NCI-H187 (cell line): ENCODE results near the gene CCZ1.
"Not testable (repeated sequence)": the region's sequence is repeated elsewhere in the genome, so short reads cannot be mapped to it uniquely, and the experiment has no call there.

Experiments used
- DNase-seq, 2 experiments: peaks; one replicate each; lab custom pipeline; 2025; lab: John Stamatoyannopoulos, UW

The CCZ1 gene

DNA sequence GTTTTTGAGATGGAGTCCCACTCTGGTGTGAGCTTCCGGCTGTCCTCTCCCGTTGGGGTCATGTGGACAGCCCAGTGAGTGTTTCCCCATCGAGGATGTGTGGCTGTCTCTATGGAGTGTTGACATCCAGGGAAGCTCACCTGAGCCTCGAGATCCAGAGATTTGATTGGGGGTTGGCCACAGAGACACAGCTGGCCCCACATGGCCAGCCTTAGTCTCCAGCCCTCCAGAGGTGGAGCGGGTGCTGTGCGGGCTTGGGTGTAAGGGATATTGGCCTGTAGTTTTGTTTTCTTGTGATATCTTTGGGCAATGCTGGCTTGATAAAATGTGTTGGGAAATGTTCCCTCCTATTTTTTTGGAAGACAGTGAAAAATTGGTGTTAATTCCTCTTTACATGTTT lies 18.0 kb downstream of the CCZ1 start:
- not testable (repeated sequence) for DNase-seq

DNA sequence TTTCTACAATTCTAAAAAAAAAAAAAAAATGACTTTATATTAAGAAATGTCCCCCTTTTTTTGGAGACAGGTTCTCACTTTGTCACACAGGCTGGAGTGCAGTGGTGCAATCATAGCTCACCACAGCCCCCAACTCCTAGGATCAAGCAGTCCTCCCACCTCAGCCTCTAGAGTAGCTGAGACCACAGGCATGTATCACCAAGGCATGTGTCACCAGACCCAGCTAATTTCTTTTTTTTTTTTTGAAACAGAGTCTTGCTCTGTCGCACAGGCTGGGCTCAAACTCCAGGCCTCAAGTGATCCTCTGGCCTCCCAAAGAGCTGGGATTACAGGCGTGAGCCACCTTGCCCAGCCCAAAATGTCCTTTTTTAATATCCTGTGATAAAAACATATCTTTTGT lies 25.6 kb downstream of the CCZ1 start:
- not testable (repeated sequence) for DNase-seq

DNA sequence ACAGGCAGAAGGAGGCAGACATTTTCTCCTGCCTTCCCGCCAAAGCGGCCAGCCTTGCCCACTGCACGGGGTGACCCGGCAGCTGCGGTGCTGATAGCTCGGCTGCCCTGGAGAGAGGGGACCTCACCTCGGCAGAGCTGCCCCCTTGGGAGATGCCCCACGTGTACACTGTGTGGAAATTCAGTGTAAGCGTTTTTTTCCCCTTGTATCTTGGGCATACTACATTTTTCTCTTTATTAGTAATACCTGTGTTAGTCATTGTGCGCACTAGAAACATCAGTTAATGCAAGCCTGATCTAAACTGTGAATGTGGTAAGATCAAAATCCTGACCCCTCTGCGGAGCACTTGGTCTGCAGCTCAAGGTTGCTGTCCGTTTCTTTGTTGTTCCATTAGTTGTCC lies 26.1 kb downstream of the CCZ1 start:
- not testable (repeated sequence) for DNase-seq

DNA sequence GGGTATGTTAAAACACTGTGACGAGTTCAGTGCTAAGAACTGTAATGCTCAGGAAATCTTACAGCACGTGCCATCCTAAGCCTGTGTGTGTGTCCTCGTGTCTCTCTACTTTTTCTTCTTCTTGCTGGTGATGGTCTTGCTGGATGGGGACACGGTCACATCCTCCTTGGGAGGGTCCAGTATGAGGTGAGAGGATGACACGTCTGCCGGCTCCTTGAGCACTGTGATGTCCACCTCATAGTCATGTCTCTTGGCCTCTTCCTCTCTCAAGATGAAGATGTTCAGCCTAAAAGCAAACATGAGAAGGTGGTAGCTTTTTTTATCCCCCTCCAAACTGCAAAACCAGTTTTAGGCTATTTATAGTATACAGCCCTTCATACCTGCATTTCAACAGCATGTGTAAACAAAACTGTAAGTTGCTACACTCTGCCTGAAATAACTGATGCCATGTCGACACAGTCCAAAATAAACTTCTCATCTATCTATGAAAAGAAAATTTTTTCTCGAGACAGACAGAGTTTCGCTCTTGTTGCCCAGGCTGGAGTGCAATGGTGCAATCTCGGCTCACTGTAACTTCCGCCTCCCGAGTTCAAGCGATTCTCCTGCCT lies 27.8 kb downstream of the CCZ1 start:
- not testable (repeated sequence) for DNase-seq

DNA sequence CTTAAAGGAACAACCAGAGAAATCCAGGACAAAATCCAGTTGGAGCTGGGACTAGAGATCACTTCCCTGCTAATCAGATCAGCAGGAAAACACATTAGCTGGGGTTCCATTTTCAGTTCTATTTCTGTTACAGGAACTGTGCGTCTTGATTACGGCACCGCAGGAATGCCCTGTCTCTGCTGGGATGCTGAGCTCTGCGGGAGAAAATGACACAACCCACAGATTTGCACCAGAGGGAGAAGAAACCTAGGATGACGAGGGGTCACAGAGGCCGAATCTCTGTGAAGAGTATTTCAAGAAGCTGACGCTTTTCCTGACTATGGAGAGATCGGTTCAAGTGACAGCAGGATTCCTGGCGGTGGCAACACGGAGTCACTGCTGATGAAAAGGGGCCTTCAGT lies 31.8 kb downstream of the CCZ1 start:
- not testable (repeated sequence) for DNase-seq

DNA sequence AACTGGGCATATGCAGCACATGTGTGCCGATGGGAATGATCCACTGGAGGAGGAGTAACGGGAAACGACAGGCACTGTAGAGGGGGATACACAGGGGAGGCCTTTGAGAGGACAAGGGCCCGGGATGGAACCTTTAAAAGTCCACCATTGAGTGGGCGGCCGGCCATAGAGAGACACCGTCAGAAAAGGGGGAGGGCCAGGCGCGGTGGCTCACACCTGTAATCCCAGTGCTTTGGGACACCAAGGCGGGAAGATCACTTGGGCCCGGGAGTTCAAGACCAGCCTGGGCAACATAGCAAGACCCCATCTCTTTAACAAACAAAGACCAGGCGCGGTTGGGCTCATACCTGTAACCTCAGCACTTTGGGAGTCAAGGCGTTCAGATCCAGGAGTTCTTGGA lies 32.7 kb downstream of the CCZ1 start:
- not testable (repeated sequence) for DNase-seq

DNA sequence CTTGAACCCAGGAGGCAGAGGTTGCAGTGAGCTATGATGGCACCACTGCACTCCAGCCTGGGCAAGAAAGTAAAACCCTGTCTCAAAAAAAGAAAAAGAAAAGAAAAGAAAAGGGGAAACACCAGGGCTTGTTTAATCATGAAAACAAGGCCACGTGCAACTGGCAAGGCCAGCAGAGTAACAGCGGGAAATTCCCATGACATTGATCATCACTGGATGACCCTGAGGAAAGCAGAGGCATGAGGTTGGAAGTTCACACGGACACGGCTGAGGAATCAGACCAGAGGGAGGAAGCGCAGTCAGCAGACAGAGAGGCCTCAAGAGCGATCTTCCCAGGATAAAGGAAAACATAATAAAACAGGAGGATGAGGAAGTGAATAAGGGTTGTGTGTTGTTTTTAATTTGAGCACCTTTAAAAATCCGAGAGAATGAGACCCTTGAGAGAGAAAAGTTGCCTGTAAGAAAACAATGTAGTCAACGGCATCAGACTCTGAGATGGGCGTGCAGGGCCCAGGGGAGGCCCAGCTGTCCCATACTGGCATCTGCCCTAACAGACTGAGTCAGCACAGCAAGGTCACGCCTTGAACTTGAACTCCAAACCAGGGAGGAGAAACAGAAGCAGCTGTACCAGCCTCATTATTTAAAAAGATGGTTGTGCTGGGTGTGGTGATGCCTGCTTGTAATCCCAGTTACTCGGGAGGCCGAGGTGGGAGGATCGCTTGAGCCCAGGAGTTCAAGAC lies 33.5 kb downstream of the CCZ1 start:
- DNase-seq = not testable (repeated sequence)

DNA sequence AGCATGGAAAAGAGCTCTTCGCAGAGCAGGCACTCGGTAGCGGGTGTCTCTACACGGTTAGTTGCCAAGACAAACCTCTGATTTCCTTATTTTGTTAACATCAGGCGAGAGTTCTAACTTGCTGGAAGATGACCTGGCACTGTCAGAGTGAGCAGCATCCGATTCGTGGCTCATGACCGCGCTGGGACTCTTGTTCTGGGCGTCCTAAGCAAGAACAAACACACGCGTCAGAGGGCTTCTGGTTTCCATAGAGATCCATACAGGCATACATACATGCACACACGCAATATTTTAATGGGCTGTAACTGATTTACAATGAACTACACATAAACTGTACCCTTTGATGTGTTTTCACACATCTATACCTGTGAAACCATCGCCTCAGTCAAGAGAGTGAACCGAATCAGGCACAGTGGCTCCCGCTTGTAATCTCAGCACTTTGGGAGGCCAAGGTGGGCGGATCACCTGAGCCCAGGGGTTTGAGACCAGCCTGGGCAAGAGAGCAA lies 36.5 kb downstream of the CCZ1 start:
- not testable (repeated sequence) for DNase-seq

DNA sequence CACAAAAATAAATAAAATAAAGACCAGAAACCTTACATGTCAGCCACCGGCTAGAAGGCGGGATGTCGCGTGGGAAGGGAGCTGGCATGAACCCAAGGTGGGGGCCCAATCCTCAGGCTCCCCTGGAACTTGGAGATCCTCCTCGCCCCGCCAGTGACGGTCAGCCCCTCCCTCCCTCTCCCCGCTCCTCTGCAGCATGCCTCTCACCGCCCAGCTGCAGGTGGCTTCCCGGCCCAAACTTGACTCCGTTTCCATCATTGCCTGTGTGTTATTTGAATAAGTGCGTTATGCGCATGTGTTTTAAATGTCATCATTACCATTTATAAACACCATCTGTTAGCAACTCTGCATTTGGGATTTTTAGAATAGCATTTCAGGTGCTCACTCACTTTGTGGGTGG lies 64.7 kb downstream of the CCZ1 start:
- DNase-seq = not testable (repeated sequence)

DNA sequence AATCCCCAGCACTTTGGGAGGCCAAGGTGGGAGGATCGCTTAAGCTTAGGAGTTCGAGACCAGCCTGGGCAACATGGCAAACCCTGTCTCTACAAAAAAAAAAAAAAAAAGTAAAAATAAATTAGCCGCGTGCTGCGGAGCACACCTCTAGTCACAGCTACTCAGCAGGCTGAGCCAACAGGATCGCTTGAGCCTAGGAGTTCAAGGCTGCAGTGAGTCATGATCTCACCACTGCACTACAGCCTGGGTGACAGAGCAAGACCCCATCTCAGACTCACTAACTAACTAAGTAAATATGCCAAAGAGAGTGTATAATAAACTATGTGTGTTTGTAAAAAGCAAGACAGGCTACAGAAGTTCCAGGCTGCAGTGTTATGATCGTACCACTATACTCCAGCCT lies 65.3 kb downstream of the CCZ1 start:
- DNase-seq = not testable (repeated sequence)

DNA sequence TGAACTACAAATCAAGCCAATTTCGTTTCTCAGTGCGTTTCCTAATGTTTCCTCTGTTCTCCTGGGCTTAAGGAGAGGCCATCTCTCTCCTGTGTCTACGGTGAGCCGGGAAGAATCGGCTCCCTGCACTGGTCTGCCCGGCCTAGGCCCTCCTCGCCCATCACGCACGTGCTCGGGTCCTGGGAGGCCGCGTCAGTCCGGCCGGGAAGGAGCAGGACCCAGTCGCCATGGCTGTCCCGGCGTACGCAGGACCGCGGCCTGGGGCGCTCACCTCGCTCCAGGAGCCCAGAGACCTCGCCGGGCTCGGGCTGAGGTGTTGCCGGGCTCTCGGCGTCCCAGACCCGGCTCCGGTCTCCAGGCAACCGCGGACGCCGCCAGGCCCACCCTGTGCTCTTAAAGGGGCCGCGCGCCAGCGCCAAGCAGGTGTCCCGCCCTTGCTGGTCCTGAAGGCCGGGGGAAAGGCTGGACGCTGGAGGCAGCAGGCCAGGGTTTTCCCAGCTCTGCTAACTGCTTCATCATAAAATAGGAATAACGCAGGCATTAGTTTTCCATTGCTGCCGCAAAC lies 71.9 kb downstream of the CCZ1 start, which contains the start of gene RSPH10B:
Gene RSPH10B, minus strand, starts transcription at position 343 of the 565 bp plus-strand sequence. CDS start 3,573 bp downstream, outside the sequence.
- DNase-seq = not testable (repeated sequence)

DNA sequence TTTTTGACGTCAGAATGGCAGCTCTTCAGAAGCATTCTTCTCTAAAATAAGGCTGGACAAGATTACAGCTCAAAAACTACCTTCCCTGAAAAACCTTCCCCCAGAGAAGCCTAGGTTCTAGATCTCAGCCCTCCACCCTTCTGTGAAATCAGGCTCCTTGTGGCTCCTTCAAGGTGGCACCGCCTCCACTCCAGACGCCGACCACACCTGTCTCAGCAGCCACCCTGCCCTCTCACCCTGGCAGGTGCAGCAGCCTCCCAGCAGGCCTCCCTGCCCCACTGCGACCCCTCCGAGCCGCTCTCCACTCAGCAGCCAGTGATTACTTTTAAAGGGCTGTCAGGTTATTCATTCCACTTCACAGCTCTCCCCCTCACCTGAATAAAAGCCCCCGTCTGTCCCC lies 75.0 kb downstream of the CCZ1 start:
- DNase-seq = not testable (repeated sequence)
